ENCODE results near the gene TNRC6C.

Gene TNRC6C

GRCh38 chr17:78051186-78051972 is 92.9 kb downstream of the TNRC6C start:
- no peak for TF ChIP-seq TCF4 (CRISPR knock-in tag; IDR thresholded peaks at IDR 0.05; ENCODE audit: borderline replicate concordance)
- no peak for TF ChIP-seq ESRRG (CRISPR knock-in tag; IDR thresholded peaks at IDR 0.05)
- no peak for TF ChIP-seq RARB (CRISPR knock-in tag; IDR thresholded peaks at IDR 0.05)
- no peak for TF ChIP-seq SNAI2 (CRISPR knock-in tag; IDR thresholded peaks at IDR 0.05)
- TF ChIP-seq OSR1 (CRISPR knock-in tag; IDR thresholded peaks at IDR 0.05), result no peak
- no peak for TF ChIP-seq BACH2 (CRISPR knock-in tag; IDR thresholded peaks at IDR 0.05; ENCODE audit: borderline replicate concordance)
- TF ChIP-seq PATZ1 (CRISPR knock-in tag; IDR thresholded peaks at IDR 0.05; ENCODE audit: borderline replicate concordance), result no peak

GRCh38 chr17:78053777-78054468 is 95.4 kb downstream of the TNRC6C start:
- no peak for TF ChIP-seq POU6F1 (CRISPR knock-in tag; IDR thresholded peaks at IDR 0.05; ENCODE audit: borderline replicate concordance, low read depth)
- no peak for TF ChIP-seq ESRRG (CRISPR knock-in tag; IDR thresholded peaks at IDR 0.05)
- TF ChIP-seq ZC3H10 (CRISPR knock-in tag; IDR thresholded peaks at IDR 0.05), result no peak
- TF ChIP-seq ARNTL (CRISPR knock-in tag; IDR thresholded peaks at IDR 0.05; ENCODE audit: borderline replicate concordance, low read depth), result no peak
- TF ChIP-seq ZFP30 (CRISPR knock-in tag; IDR thresholded peaks at IDR 0.05), result no peak
- no peak for TF ChIP-seq CSDC2 (CRISPR knock-in tag; IDR thresholded peaks at IDR 0.05)
- no peak for TF ChIP-seq ISL1 (CRISPR knock-in tag; IDR thresholded peaks at IDR 0.05)
- no peak for TF ChIP-seq ZFP3 (CRISPR knock-in tag; IDR thresholded peaks at IDR 0.05)
- TF ChIP-seq SNAI2 (CRISPR knock-in tag; IDR thresholded peaks at IDR 0.05), result no peak
- no peak for TF ChIP-seq RARB (CRISPR knock-in tag; IDR thresholded peaks at IDR 0.05)
- no peak for TF ChIP-seq ZNF70 (CRISPR knock-in tag; IDR thresholded peaks at IDR 0.05)
- no peak for TF ChIP-seq PATZ1 (CRISPR knock-in tag; IDR thresholded peaks at IDR 0.05; ENCODE audit: borderline replicate concordance)
- no peak for TF ChIP-seq CREB5 (CRISPR knock-in tag; IDR thresholded peaks at IDR 0.05; ENCODE audit: low read depth)
- TF ChIP-seq TSHZ2 (CRISPR knock-in tag; IDR thresholded peaks at IDR 0.05), result no peak
- TF ChIP-seq OSR1 (CRISPR knock-in tag; IDR thresholded peaks at IDR 0.05), result no peak
- no peak for TF ChIP-seq BACH2 (CRISPR knock-in tag; IDR thresholded peaks at IDR 0.05; ENCODE audit: borderline replicate concordance)
- TF ChIP-seq ZNF565 (CRISPR knock-in tag; conservative IDR thresholded peaks at IDR 0.05; ENCODE audit: low read depth), result no peak
- TF ChIP-seq, protein P1, sequence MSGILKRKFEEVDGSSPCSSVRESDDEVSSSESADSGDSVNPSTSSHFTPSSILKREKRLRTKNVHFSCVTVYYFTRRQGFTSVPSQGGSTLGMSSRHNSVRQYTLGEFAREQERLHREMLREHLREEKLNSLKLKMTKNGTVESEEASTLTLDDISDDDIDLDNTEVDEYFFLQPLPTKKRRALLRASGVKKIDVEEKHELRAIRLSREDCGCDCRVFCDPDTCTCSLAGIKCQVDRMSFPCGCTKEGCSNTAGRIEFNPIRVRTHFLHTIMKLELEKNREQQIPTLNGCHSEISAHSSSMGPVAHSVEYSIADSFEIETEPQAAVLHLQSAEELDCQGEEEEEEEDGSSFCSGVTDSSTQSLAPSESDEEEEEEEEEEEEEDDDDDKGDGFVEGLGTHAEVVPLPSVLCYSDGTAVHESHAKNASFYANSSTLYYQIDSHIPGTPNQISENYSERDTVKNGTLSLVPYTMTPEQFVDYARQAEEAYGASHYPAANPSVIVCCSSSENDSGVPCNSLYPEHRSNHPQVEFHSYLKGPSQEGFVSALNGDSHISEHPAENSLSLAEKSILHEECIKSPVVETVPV (CRISPR knock-in tag; IDR thresholded peaks at IDR 0.05), result no peak
- TF ChIP-seq GLIS3 (CRISPR knock-in tag; IDR thresholded peaks at IDR 0.05), result no peak
- ATAC-seq, result no peak

More at GRCh38 chr17:78051186-78051972, 92.9 kb downstream of the TNRC6C start:
- no peak for ATAC-seq

Data from SK-N-SH treated with all-trans-retinoic acid at 6 μM for 48 hours (cell line).